DMS53 treated with DMSO at 0.1 percent for 48 hours (cell line): ENCODE measurements around the gene SV2B.
A peak's percentile ranks its signal among the peaks of the same experiment; 100 is the strongest.

Source experiments
- DNase-seq: peaks from one replicate; lab custom pipeline; 2025; ENCODE audit not compliant: unreplicated experiment; lab: John Stamatoyannopoulos, UW

SV2B gene

DNA sequence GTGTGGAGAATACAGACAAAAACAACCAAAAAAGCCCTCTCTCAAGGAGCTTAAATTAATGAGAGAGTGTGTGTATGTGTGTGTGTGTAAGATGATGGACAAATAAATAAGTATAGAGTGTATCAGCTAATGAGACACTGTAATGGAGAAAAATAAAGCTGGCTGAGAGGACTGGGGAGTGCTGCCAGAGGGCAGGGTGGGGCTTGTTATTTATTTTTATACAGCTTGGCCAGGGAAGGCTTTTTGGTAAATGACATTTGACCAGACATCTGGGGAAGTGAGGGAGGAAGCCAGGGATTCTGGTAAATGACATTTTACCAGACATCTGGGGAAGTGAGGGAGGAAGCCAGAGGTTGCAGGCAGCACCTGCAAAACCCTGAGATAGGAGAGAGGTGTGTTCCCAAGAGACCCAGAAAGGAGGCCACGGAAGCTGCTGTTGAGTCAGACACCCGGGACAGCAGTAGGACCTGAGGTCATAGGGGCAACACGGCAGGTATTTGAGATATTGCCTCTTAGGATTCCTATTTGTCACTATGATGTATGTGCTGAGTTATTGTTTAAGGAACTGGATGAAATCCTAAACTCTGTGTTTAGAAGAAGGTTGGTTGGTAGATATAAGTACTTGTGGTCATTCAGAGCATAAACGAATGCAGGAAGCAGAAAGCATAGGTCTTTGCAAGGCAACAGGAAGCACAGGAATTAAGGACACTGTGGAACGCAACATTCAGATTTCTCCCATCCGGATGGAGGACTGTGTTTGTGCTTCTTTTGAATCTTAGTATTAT is 2.7 kb downstream of the SV2B start:
- no peak for DNase-seq

DNA sequence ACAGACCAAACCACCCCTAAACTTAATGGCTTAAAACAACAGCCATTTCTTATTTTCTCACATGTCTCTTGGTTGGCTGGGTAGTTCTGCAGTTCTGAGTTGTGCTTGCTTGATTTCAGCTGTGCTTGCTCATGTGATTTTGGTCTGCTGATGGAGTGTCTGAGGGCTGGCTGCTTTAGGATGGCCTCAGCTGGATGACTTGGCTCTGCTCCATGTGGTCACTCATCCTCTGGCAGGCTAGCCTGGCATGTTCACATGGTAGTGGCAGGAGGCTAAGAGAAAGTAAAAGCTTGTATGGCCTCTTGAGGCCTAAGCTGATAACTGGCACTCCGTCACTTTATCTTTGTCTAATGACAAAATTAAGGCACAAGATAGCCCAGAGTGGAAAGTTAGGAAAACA is 4.1 kb downstream of the SV2B start:
- no peak for DNase-seq

DNA sequence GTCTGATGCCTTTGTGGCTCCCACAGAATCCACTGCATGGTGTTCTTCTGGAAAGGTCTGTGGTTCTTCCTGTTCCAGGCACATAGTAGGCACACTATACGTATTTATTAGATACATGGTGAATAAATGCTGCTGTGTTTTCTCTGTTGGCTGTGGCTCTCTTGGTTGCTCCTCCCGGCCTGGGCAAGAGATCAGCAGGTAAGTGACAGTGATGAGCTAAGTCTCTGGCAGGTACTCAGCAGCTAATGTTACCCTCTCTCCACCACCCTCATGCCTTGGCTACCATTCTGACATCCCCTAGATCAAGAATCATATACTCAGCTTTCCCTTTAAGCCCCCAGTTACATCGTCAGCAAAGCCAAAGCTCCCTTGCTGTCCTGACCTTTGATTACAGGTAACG is 8.4 kb downstream of the SV2B start:
- DNase-seq = no peak

DNA sequence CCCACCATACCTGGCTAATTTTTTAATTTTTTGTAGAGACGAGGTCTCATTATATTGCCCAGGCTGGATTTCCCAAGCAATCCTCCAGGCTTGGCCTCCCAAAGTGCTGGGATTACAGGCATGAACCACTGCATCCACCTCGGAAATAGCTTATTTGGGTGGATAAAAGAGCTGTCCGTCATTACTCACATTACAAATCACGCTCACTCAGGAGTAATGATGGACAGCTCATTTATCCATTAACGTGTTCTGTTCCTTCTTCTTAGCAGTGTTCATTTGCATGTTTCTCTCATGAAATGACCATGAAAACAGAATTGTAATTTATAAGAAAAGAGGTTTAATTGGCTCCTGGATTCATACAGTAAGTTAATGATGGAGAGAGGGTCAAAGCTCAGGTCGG is 9.8 kb downstream of the SV2B start:
- DNase-seq = no peak

GRCh38 chr15:91110407-91110806 is 10.3 kb downstream of the SV2B start:
- no peak for DNase-seq

GRCh38 chr15:91113030-91113429 is 13.0 kb downstream of the SV2B start:
- DNase-seq = peak; percentile 24

DNA sequence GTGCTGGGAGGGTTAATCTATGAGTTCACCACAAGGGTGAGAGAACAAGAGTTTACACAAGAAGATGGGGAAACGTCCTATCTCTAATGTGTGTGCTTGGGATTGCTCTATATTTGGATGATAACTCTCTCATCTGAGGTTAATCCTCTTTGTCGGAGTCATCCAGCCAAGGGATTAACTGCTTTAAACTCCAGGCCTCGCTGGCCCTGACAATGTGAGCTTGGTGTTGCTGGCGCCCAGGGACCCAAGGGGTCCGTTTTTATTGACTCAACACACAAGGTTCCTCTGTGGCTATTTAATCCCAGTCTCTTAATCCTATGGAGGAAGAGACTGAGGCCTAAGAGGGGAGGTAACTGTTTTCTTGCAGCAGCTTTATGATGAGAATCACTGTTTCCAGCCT is 14.2 kb downstream of the SV2B start:
- no peak for DNase-seq

DNA sequence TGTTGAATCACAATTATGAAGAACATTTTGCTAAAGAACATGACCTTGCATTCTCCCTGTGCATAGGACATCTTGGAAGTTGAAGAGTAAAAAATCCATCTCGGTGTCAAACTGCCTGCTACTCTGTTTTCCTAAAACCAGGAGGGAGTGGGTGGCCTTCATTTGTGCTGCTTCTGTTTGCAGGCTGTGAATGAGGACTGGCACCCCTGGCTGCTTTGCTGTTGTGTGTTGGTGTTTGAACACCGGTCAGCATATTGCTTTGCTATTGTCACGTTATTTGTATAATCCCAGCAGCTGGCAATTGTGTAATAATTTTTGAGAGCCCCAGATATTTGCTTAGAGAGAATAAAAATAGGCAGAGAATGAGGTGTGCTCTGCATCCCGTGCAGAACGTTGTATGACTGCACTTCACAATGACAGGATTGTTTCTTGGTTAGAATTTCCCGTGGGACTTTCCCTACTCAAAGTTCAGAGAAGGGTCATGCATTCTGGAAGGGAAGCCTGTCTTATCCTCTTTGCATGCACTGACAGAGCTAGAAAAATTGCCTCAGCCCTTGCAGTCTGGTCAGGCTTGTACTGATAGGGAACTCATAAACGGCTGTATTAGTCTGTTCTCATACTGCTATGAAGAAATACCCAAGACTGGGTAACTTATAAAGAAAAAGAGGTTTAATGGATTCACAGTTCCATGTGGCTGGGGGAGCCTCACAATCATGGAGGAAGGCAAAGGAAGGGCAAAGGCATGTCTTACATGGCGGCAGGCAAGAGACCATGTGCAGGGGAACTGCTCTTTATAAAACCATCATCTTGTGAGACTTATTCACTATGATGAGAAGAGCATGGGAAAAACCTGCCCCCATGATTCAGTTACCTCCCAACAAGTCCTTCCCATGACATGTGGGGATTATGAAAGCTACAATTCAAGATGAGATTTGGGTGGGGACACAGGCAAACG is 16.3 kb downstream of the SV2B start:
- DNase-seq = peak; percentile 90

- DNase-seq = no peak
Observed at GRCh38 chr15:91117375-91117774, 17.3 kb downstream of the SV2B start.

DNA sequence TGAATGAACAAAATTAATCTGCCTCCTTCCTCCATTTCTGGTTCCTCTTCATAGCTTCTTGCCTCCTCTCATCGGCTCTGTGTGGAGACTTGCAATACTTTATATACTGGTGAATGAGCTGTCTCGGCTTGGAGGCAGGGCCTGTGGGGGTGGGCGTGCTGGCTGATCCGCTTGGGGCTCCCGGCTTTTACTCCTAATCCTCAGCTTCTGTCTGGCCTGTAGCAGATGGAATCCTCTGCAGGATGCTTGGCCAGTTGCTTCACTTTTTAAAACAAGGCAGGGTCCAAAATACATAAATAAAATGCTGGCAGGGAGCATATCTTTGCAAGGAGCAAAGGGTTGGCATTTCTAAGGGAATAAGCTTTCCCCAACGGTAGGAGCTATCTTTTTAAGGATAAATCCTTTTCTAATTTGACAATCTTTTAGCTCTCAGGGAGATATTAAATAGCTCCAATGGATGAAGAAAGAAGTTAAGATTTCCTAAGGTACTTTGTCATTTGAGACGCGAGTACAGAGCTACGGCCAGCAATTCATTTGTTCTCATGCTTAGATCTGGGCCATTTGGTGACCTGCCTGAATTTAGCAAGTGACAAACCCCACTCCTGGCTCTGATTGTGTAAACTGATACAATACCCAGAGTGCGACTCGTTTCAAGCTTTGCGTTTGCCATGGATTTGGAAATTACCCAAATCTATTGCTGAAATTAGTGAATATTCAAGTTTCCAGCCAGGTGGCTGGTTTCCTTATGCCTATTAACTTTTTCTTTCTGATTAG is 18.9 kb downstream of the SV2B start:
- DNase-seq = no peak

DNA sequence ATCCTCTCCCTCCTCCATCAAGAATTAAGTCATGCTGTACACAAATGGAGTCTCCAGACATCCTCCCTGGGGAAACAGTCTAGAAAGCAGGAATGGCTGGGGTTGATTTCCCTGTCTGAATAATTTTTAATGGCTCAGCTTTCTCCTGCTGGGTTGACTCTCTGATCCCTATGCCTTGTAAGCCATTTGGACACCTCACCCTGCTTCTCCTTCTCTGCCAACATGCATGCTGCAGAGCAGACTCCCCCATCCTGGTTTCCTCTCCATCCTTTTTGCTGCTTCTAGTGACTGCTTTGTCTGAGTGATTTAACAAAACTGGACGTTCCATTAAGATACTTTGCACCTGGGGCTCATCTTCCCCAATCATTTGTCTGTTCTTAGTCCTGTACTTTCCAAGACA is 22.2 kb downstream of the SV2B start:
- DNase-seq = no peak

GRCh38 chr15:91124132-91124531 is 24.1 kb downstream of the SV2B start:
- no peak for DNase-seq

DNA sequence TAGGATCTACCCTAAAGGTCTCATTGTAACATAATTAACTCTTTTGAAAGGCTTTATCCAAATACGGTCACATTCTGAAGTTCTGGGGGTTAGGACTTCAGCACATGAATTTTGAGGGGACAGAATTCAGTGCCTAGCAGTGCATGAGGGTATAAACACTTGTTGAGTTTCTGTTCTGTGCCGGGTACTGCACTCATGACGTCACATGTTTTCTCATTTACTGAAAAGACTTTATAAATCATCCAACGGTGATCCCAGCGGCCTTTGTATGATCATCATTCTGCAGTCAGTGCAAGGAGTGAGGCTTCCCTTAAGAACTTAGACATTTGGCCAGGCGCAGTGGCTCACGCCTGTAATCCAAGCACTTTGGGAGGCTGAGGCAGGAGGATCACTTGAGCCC is 25.1 kb downstream of the SV2B start:
- DNase-seq = no peak

DNA sequence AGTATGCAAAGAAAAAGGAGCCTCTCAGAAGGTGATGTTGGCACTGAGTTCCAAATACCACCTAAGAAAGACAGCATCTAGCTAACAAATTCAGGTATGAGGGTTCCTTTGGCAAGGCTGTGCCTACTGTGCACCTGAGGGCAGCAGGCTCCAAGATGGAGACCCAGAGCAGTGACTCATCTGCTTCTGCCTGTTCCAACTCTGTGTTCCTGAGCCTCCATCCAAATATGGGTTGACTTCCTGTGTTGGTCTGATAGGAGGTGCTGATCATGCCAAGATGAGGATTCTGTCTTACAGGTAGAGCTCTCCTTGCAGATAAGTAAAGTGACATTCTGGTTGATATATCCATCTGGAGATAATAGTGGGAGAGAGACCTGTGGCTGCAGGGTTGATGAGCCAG is 26.0 kb downstream of the SV2B start:
- peak; percentile 46 for DNase-seq

DNA sequence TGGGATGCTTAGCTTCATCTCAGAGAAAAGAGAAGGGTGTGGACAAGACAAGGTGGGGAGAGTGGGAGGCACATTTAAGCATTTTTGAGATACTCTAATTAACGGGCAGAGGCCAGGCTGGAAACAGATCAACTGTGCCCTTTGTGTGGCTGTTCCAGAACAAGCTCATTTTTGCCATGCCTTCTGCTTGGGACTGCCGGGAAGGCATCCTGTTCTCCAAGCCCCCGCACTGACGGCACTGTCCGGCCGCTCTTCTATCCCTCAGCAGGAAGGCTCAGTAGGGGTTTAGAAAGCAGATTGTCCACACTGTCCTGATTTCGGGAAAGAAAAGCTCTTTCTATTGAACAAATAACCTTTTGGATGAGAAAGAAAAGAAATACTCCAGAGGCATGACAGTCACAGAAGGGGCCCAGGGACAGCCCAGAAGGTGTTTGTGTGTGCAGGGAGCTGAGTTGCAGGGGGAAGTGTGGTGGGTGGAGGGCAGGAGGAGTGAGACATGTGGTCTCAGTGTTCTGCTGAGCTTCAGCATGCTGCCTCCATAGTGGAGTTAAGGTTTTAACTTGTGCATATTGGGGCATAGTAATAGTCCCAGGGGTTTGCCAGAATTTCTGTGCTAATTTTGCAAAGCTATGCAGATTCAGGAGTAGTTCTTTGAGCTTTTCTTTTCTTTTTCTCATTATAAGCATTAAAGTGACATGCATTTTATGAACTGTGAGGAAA is 27.3 kb downstream of the SV2B start:
- DNase-seq = no peak

GRCh38 chr15:91128016-91128415 is 28.0 kb downstream of the SV2B start:
- DNase-seq = no peak

GRCh38 chr15:91129436-91129835 is 29.4 kb downstream of the SV2B start:
- no peak for DNase-seq

GRCh38 chr15:91132079-91132478 is 32.0 kb downstream of the SV2B start:
- DNase-seq = peak; percentile 7

- no peak for DNase-seq
Observed at GRCh38 chr15:91133511-91133910, 33.5 kb downstream of the SV2B start.

GRCh38 chr15:91135201-91136130 is 35.4 kb downstream of the SV2B start:
- DNase-seq = no peak
